Thoracic aorta (tissue), 2 donors: ENCODE results near the gene IGFL2. TPM values are rescaled to one million over a fixed set of nuclear protein-coding genes. Genes with fewer than 3 reads are reported as not detected.
"Not testable (repeated sequence)": the region's sequence is repeated elsewhere in the genome, so short reads cannot be mapped to it uniquely, and the experiment has no call there.

ENCODE experiments used
- ATAC-seq: fragments of 150-250 bp; one replicate; pipeline ENCODE4 v1.8.0; 2017; ENCODE audit warnings: low read depth; ENCODE audit not compliant: insufficient number of reproducible peaks, low FRiP score
- DNase-seq: peaks from one replicate; pipeline ENCODE4 v3.0.0-alpha.2; 2020; ENCODE audit warnings: low spot score
- H3K27ac ChIP-seq, 2 donors: fragments of 200-600 bp; sonication (generic); 1 replicate in 1 of 2; 2 replicates in 1 of 2; pipeline ENCODE4 v1.5.1; 2016; ENCODE audit warnings: mild to moderate bottlenecking in 2 of 2, moderate library complexity in 2 of 2
- H3K27me3 ChIP-seq: fragments of 200-600 bp; sonication (generic); replicated peaks from 2 replicates; pipeline ENCODE4 v1.6.0; 2016; ENCODE audit warnings: mild to moderate bottlenecking; ENCODE audit not compliant: insufficient read depth
- H3K36me3 ChIP-seq: fragments of 200-600 bp; sonication (generic); one replicate; pipeline ENCODE4 v1.5.1; 2016
- H3K4me1 ChIP-seq, 2 donors: fragments of 200-600 bp; sonication (generic); 1 replicate in 1 of 2; 2 replicates in 1 of 2; pipeline versions ENCODE4 v1.5.1 to v1.6.0; 2016; ENCODE audit warnings: low read depth in 2 of 2, mild to moderate bottlenecking in 1 of 2; ENCODE audit not compliant: control insufficient read depth in 1 of 2
- H3K4me3 ChIP-seq: fragments of 200-600 bp; sonication (generic); 2 replicates; pipeline ENCODE4 v1.5.1; 2016; ENCODE audit warnings: mild to moderate bottlenecking
- H3K9me3 ChIP-seq: fragments of 200-600 bp; sonication (generic); 2 replicates; pipeline ENCODE4 v1.5.1; 2016
- CTCF ChIP-seq: fragments of 200-600 bp; sonication (generic); IDR thresholded peaks from one replicate; pipeline ENCODE4 v1.5.1; 2019; ENCODE audit warnings: antibody characterized with exemption
- total RNA-seq, 2 donors: library from RNA; depleted of rRNA; stranded (reverse); fragments of >200 nt; gene quantifications; one replicate each; pipeline versions ENCODE4 v1.1.0 to v1.2.3, GENCODE V29; 2016

Gene IGFL2
- total RNA-seq, 2 donors from 2014 or later: 0.54 to 0.85 TPM

GRCh38 chr19:46202872-46203860 is 55.1 kb downstream of the IGFL2 start:
- Histone ChIP-seq H3K36me3 (no peaks in the 10 kb centered on the region), H3K4me1 (peaks cover 0 to 4% of the 10 kb centered on the region in 2 donors), H3K9me3 (no peaks in the 10 kb centered on the region), H3K4me3 (no peak overlapping the region), H3K27ac (no peak overlapping the region), H3K27me3 (no peaks in the 10 kb centered on the region)
- no peak for DNase-seq
- TF ChIP-seq CTCF: no peak
- ATAC-seq: no peak

GRCh38 chr19:46204008-46204407 is 56.0 kb downstream of the IGFL2 start:
- no peak overlapping the region for H3K4me3 ChIP-seq
- H3K27me3 ChIP-seq: no peaks in the 10 kb centered on the region
- no peak overlapping the region for H3K27ac ChIP-seq
- DNase-seq: no peak
- H3K36me3 ChIP-seq: no peaks in the 10 kb centered on the region
- no peak for ATAC-seq
- no peaks in the 10 kb centered on the region for H3K9me3 ChIP-seq
- peaks cover 0 to 4% of the 10 kb centered on the region in 2 donors for H3K4me1 ChIP-seq
- no peak for TF ChIP-seq CTCF

- peaks cover 0 to 4% of the 10 kb centered on the region in 2 donors for H3K4me1 ChIP-seq
- DNase-seq (no peak), ATAC-seq (no peak)
- H3K36me3 ChIP-seq: no peaks in the 10 kb centered on the region
- TF ChIP-seq CTCF: no peak
- H3K4me3 ChIP-seq: no peak overlapping the region
- H3K9me3 ChIP-seq: no peaks in the 10 kb centered on the region
- H3K27ac ChIP-seq: no peak overlapping the region
- H3K27me3 ChIP-seq: no peaks in the 10 kb centered on the region
These were observed 57.3 kb downstream of the IGFL2 start for GRCh38 chr19:46205183-46205984.

- no peaks in the 10 kb centered on the region for H3K27me3 ChIP-seq
- H3K9me3 ChIP-seq: no peaks in the 10 kb centered on the region
- peaks cover 0 to 10% of the 10 kb centered on the region in 2 donors for H3K4me1 ChIP-seq
- no peak for DNase-seq
- no peak overlapping the region for H3K27ac ChIP-seq
- no peak overlapping the region for H3K4me3 ChIP-seq
- H3K36me3 ChIP-seq: no peaks in the 10 kb centered on the region
- ATAC-seq: no peak
- no peak for TF ChIP-seq CTCF
These were observed 58.1 kb downstream of the IGFL2 start for GRCh38 chr19:46206176-46206575.

- H3K9me3 ChIP-seq: no peaks in the 10 kb centered on the region
- no peak for TF ChIP-seq CTCF
- H3K4me1 ChIP-seq: peaks cover 0 to 15% of the 10 kb centered on the region in 2 donors
- H3K27ac ChIP-seq: no peak overlapping the region
- no peaks in the 10 kb centered on the region for H3K27me3 ChIP-seq
- no peak for DNase-seq
- no peaks in the 10 kb centered on the region for H3K36me3 ChIP-seq
- H3K4me3 ChIP-seq: no peak overlapping the region
- no peak for ATAC-seq
These were observed 58.6 kb downstream of the IGFL2 start for GRCh38 chr19:46206682-46207081.

- H3K9me3 ChIP-seq, H3K27me3 ChIP-seq, ATAC-seq, H3K4me3 ChIP-seq, H3K27ac ChIP-seq, H3K36me3 ChIP-seq, DNase-seq: not testable (repeated sequence)
- H3K4me1 ChIP-seq: peaks cover 0 to 19% of the 10 kb centered on the region in 2 donors
These were observed 59.8 kb downstream of the IGFL2 start for GRCh38 chr19:46207858-46208257.
